ENCODE results near the gene STRN4. TPM values are rescaled to one million over a fixed set of nuclear protein-coding genes. Genes with fewer than 3 reads are reported as not detected.

STRN4 gene
- total RNA-seq, 1 experiment from 2014 or later: 89.5 TPM

- DNase-seq (ENCODE audit: low read depth, low spot score): no peak
- Histone ChIP-seq H3K27me3 (ENCODE audit: control insufficient read depth, insufficient read depth, low read length) (no peaks in the 10 kb centered on the region), H3K9me3 (ENCODE audit: control insufficient read depth, insufficient read depth, low read depth, low read length) (no peaks in the 10 kb centered on the region), H3K4me1 (ENCODE audit: control insufficient read depth, insufficient read depth, low read length) (peaks cover 5% of the 10 kb centered on the region), H3K4me3 (ENCODE audit: low read depth in 2 of 2, low read length in 2 of 2) (no peak overlapping the region), H3K27ac (ENCODE audit: low read length) (no peak overlapping the region), H3K36me3 (ENCODE audit: control insufficient read depth, insufficient read depth, low read length) (peaks cover 5% of the 10 kb centered on the region; the same call in 1 of the 2 replicates)
- no TSS peak for BruUV-seq (replicated peaks)
- ATAC-seq: no peak
- TF ChIP-seq SIN3A (IDR thresholded peaks at IDR 0.05; ENCODE audit: borderline replicate concordance, insufficient read depth, low read depth, low read length) (no peak), CTCF (IDR thresholded peaks at IDR 0.05) (no peak), POLR2AphosphoS5 (IDR thresholded peaks at IDR 0.05; ENCODE audit: low read depth, low read length) (no peak), REST (IDR thresholded peaks at IDR 0.05; ENCODE audit: insufficient read depth in 1 of 2, low read depth in 2 of 2, low read length in 1 of 2) (no peak), TCF7L2 (IDR thresholded peaks at IDR 0.05; ENCODE audit: low read depth, low read length) (no peak)
- ChIA-PET CTCF (no interaction called here), POLR2A (no interaction called here)
- intact Hi-C loops (cut with micrococcal nuclease; ENCODE audit: unreplicated experiment): no loop called here
- in situ Hi-C loops (cut with HindIII; ENCODE audit: low pct_unique_long_range_greater_than_20kb, low sequenced_read_pairs): no loop called here
These were observed 25.6 kb downstream of the STRN4 start for GRCh38 chr19:46720503-46721239.

- Histone ChIP-seq H3K27me3 (ENCODE audit: control insufficient read depth, insufficient read depth, low read length) (no peaks in the 10 kb centered on the region), H3K4me3 (ENCODE audit: low read depth in 2 of 2, low read length in 2 of 2) (no peak overlapping the region), H3K9me3 (ENCODE audit: control insufficient read depth, insufficient read depth, low read depth, low read length) (no peaks in the 10 kb centered on the region), H3K27ac (ENCODE audit: low read length) (no peak overlapping the region), H3K36me3 (ENCODE audit: control insufficient read depth, insufficient read depth, low read length) (peaks cover 5% of the 10 kb centered on the region; the same call in 1 of the 2 replicates), H3K4me1 (ENCODE audit: control insufficient read depth, insufficient read depth, low read length) (peaks cover 5% of the 10 kb centered on the region)
- DNase-seq (ENCODE audit: low read depth, low spot score) (no peak), ATAC-seq (no peak)
- BruUV-seq (replicated peaks): no TSS peak
- in situ Hi-C loops (cut with HindIII; ENCODE audit: low pct_unique_long_range_greater_than_20kb, low sequenced_read_pairs) (no loop called here), intact Hi-C loops (cut with micrococcal nuclease; ENCODE audit: unreplicated experiment) (no loop called here)
- ChIA-PET POLR2A (no interaction called here), CTCF (no interaction called here)
- TF ChIP-seq POLR2AphosphoS5 (IDR thresholded peaks at IDR 0.05; ENCODE audit: low read depth, low read length) (no peak), CTCF (IDR thresholded peaks at IDR 0.05) (no peak), REST (IDR thresholded peaks at IDR 0.05; ENCODE audit: insufficient read depth in 1 of 2, low read depth in 2 of 2, low read length in 1 of 2) (no peak), TCF7L2 (IDR thresholded peaks at IDR 0.05; ENCODE audit: low read depth, low read length) (no peak), SIN3A (IDR thresholded peaks at IDR 0.05; ENCODE audit: borderline replicate concordance, insufficient read depth, low read depth, low read length) (no peak)
These were observed 26.4 kb downstream of the STRN4 start for GRCh38 chr19:46719629-46720502.

Data from Panc1 (cell line).